H1 (cell line): ENCODE measurements around the gene DENND5B. TPM values are rescaled to one million over a fixed set of nuclear protein-coding genes. Genes with fewer than 3 reads are reported as not detected.

Experiments
- CTCF ChIA-PET: fragments of 300-600 bp; sonication (Branson Sonifier 250); formaldehyde crosslinking; loops from one replicate; lab custom pipeline; 2021; ENCODE audit not compliant: partially characterized antibody; lab: Charles Lee
- POLR2A ChIA-PET: fragments of 300-600 bp; sonication (Branson Sonifier 250); formaldehyde crosslinking; loops from one replicate; lab custom pipeline; 2021; ENCODE audit warnings: inconsistent platforms; ENCODE audit not compliant: partially characterized antibody; lab: Charles Lee
- DNase-seq, 2 experiments: peaks; one replicate each; pipeline versions ENCODE4 v3.0.0 to v3.0.0-alpha.2; 2010 to 2022; ENCODE audit warnings: low spot score in 2 of 2, low read depth in 1 of 2, mixed read lengths in 1 of 2
- FAIRE-seq: peaks from 2 replicates; lab custom pipeline; 2011; peaks lifted over from hg19 to GRCh38; lab: Jason Lieb, UNC
- H2AFZ ChIP-seq: 2 replicates; pipeline ENCODE4 v1.8.1; 2012; ENCODE audit warnings: low read length, inconsistent platforms
- H2AK5ac ChIP-seq: 2 replicates; pipeline ENCODE4 v1.6.1; 2013; ENCODE audit warnings: low read depth, low read length
- H2BK120ac ChIP-seq: replicated peaks from 2 replicates; pipeline ENCODE3; 2013; ENCODE audit warnings: low read depth, low read length, inconsistent platforms
- H2BK12ac ChIP-seq: 2 replicates; pipeline ENCODE4 v1.6.1; 2013; ENCODE audit warnings: low read depth, low read length
- H2BK15ac ChIP-seq: 2 replicates; pipeline ENCODE4 v1.6.1; 2013; ENCODE audit warnings: low read length
- H2BK20ac ChIP-seq: 2 replicates; pipeline ENCODE4 v1.6.1; 2013; ENCODE audit warnings: low read length
- H2BK5ac ChIP-seq: 2 replicates; pipeline ENCODE4 v1.6.1; 2013; ENCODE audit warnings: low read depth, low read length
- H3K14ac ChIP-seq: 2 replicates; pipeline ENCODE4 v1.6.1; 2013; ENCODE audit warnings: inconsistent platforms; ENCODE audit not compliant: insufficient read length
- H3K18ac ChIP-seq: 2 replicates; pipeline ENCODE4 v1.6.1; 2013; ENCODE audit warnings: low read length; ENCODE audit errors: extremely low read depth
- H3K23ac ChIP-seq: 2 replicates; pipeline ENCODE4 v1.6.1; 2013; ENCODE audit warnings: inconsistent platforms; ENCODE audit not compliant: insufficient read length
- H3K23me2 ChIP-seq: 2 replicates; pipeline ENCODE4 v1.6.1; 2013; ENCODE audit warnings: low read depth, low read length
- H3K27ac ChIP-seq: 2 replicates; pipeline ENCODE4 v1.6.1; 2011; ENCODE audit warnings: low read depth, low read length, inconsistent platforms
- H3K27me3 ChIP-seq, 4 experiments: replicated peaks in 1 of 4; 1 replicate in 1 of 4; 2 replicates in 3 of 4; pipeline versions ENCODE4 v1.6.1 to v1.8.1; 2011 to 2013; ENCODE audit warnings: low read length in 3 of 4, mild to moderate bottlenecking in 3 of 4, inconsistent platforms in 2 of 4, mixed read lengths in 2 of 4, moderate library complexity in 1 of 4; ENCODE audit not compliant: control insufficient read depth in 3 of 4, insufficient read depth in 3 of 4; ENCODE audit errors: extremely low read depth in 1 of 4
- H3K36me3 ChIP-seq, 4 experiments: 2 replicates each; pipeline versions ENCODE4 v1.6.1 to v1.8.1; 2011 to 2013; ENCODE audit warnings: mild to moderate bottlenecking in 4 of 4, low read length in 3 of 4, moderate library complexity in 2 of 4, control low read depth in 1 of 4, inconsistent platforms in 1 of 4; ENCODE audit not compliant: insufficient read depth in 4 of 4, control insufficient read depth in 2 of 4
- H3K4ac ChIP-seq: replicated peaks from 2 replicates; pipeline ENCODE3; 2013; ENCODE audit warnings: low read length, low read depth, mixed read lengths, inconsistent platforms; ENCODE audit not compliant: insufficient read length
- H3K4me1 ChIP-seq, 4 experiments: replicated peaks in 1 of 4; 1 replicate in 1 of 4; 2 replicates in 3 of 4; pipeline versions ENCODE4 v1.6.1 to v1.8.1; 2011 to 2013; ENCODE audit warnings: low read length in 3 of 4, inconsistent platforms in 2 of 4, mixed read lengths in 1 of 4; ENCODE audit not compliant: insufficient read depth in 4 of 4, control insufficient read depth in 3 of 4
- H3K4me2 ChIP-seq, 2 experiments: 2 replicates each; pipeline versions ENCODE4 v1.6.1 to v1.8.1; 2011 to 2013; ENCODE audit warnings: low read depth in 2 of 2, low read length in 2 of 2, control low read depth in 1 of 2, inconsistent platforms in 1 of 2, mild to moderate bottlenecking in 1 of 2; ENCODE audit not compliant: insufficient read depth in 1 of 2
- H3K4me3 ChIP-seq, 4 experiments: fragments of 200-600, 300-600 bp in 1 of 4; sonication (generic), shearing (Covaris generic), sonication (Bioruptor Twin) in 1 of 4; 2 replicates each; pipeline versions ENCODE4 v1.5.1 to v1.8.1; 2011 to 2016; ENCODE audit warnings: low read length in 4 of 4, low read depth in 3 of 4, control low read depth in 2 of 4, inconsistent platforms in 2 of 4, mild to moderate bottlenecking in 2 of 4, mixed read lengths in 1 of 4, moderate library complexity in 1 of 4; ENCODE audit not compliant: insufficient read depth in 2 of 4; ENCODE audit errors: extremely low read depth in 1 of 4
- H3K56ac ChIP-seq: replicated peaks from 2 replicates; pipeline ENCODE3; 2013; ENCODE audit warnings: low read depth, mild to moderate bottlenecking, mixed read lengths, low read length, inconsistent platforms; ENCODE audit not compliant: insufficient read length
- H3K79me1 ChIP-seq: 2 replicates; pipeline ENCODE4 v1.6.1; 2013; ENCODE audit warnings: low read depth, low read length, control low read depth
- H3K79me2 ChIP-seq, 2 experiments: 2 replicates each; pipeline versions ENCODE4 v1.6.1 to v1.8.1; 2012 to 2013; ENCODE audit warnings: low read length in 2 of 2, mild to moderate bottlenecking in 2 of 2, inconsistent platforms in 1 of 2; ENCODE audit not compliant: insufficient read depth in 2 of 2, control insufficient read depth in 1 of 2
- H3K9ac ChIP-seq, 4 experiments: replicated peaks in 1 of 4; 1 replicate in 1 of 4; 2 replicates in 3 of 4; pipeline versions ENCODE4 v1.6.1 to v1.8.1; 2011 to 2013; ENCODE audit warnings: low read depth in 3 of 4, low read length in 3 of 4, control low read depth in 2 of 4, mild to moderate bottlenecking in 2 of 4, moderate library complexity in 2 of 4, inconsistent platforms in 1 of 4; ENCODE audit errors: extremely low read depth in 1 of 4
- H3K9me3 ChIP-seq, 2 experiments: 2 replicates each; pipeline versions ENCODE4 v1.6.1 to v1.8.1; 2012 to 2013; ENCODE audit warnings: mild to moderate bottlenecking in 2 of 2, moderate library complexity in 2 of 2, control low read depth in 1 of 2, inconsistent platforms in 1 of 2, low read depth in 1 of 2, low read length in 1 of 2, mixed read lengths in 1 of 2; ENCODE audit not compliant: insufficient read depth in 2 of 2
- H4K20me1 ChIP-seq, 2 experiments: replicated peaks in 1 of 2; 2 replicates each; pipeline versions ENCODE3 to v1.8.1; 2011 to 2013; ENCODE audit warnings: inconsistent platforms in 2 of 2, low read length in 2 of 2, mild to moderate bottlenecking in 1 of 2; ENCODE audit not compliant: insufficient read depth in 2 of 2, control insufficient read depth in 1 of 2
- H4K5ac ChIP-seq: 2 replicates; pipeline ENCODE4 v1.6.1; 2013; ENCODE audit warnings: low read length, low read depth, mixed read lengths, inconsistent platforms; ENCODE audit not compliant: insufficient read length
- H4K8ac ChIP-seq: 2 replicates; pipeline ENCODE4 v1.8.0; 2013; ENCODE audit warnings: mild to moderate bottlenecking, moderate library complexity, low read length, inconsistent platforms; ENCODE audit not compliant: insufficient read depth; ENCODE audit errors: extremely low read depth
- H4K91ac ChIP-seq: replicated peaks from 2 replicates; pipeline ENCODE3; 2013; ENCODE audit warnings: low read length, mixed read lengths, inconsistent platforms; ENCODE audit not compliant: insufficient read length
- CBX5 ChIP-seq: fragments of 300-800, 300-1000 bp; sonication (generic); IDR thresholded peaks from 2 replicates; pipeline ENCODE4 v1.7.1; 2016; ENCODE audit warnings: antibody characterized with exemption, low read length, low read depth
- CHD2 ChIP-seq: IDR thresholded peaks from 2 replicates; pipeline ENCODE4 v1.6.1; 2012; ENCODE audit warnings: low read length, improper control_type of control experiment
- EGR1 ChIP-seq: IDR thresholded peaks from 2 replicates; pipeline ENCODE4 v1.6.1; 2011; ENCODE audit warnings: low read depth, low read length, borderline replicate concordance
- FOSL1 ChIP-seq: IDR thresholded peaks from 2 replicates; pipeline ENCODE4 v1.6.1; 2011; ENCODE audit warnings: mild to moderate bottlenecking, low read depth, low read length, moderate library complexity; ENCODE audit not compliant: insufficient read depth
- HDAC2 ChIP-seq, 2 experiments: fragments of 300-600 bp in 1 of 2; sonication (generic) in 1 of 2; IDR thresholded peaks; 2 replicates each; pipeline ENCODE4 v1.6.1; 2011 to 2012; ENCODE audit warnings: low read depth in 2 of 2, low read length in 2 of 2, mild to moderate bottlenecking in 2 of 2, moderate library complexity in 2 of 2, borderline replicate concordance in 1 of 2, inconsistent platforms in 1 of 2
- KDM1A ChIP-seq: fragments of 200-600, 300-600 bp; sonication (generic); IDR thresholded peaks from 2 replicates; pipeline ENCODE4 v1.7.1; 2016; ENCODE audit warnings: mild to moderate bottlenecking, low read length, borderline replicate concordance
- KDM5A ChIP-seq: fragments of 200-600 bp; IDR thresholded peaks from 2 replicates; pipeline ENCODE4 v1.7.1; 2012; ENCODE audit warnings: mild to moderate bottlenecking, low read length, inconsistent platforms, mixed read lengths
- POLR2AphosphoS5 ChIP-seq: IDR thresholded peaks from 2 replicates; pipeline ENCODE4 v1.6.1; 2011; ENCODE audit warnings: low read depth, low read length
- RXRA ChIP-seq: IDR thresholded peaks from 2 replicates; pipeline ENCODE4 v1.6.1; 2011; ENCODE audit warnings: low read depth, mild to moderate bottlenecking, low read length, moderate library complexity; ENCODE audit not compliant: insufficient read depth
- TAF7 ChIP-seq: optimal IDR thresholded peaks from 2 replicates; pipeline ENCODE3; 2011; ENCODE audit warnings: low read depth, mild to moderate bottlenecking, inconsistent platforms, low read length, moderate library complexity, borderline replicate concordance
- TCF12 ChIP-seq: IDR thresholded peaks from 2 replicates; pipeline ENCODE4 v1.6.1; 2011; ENCODE audit warnings: low read depth, mild to moderate bottlenecking, low read length
- WGBS, 2 experiments: shearing (Covaris generic) in 1 of 2; methylation state at CpG; one replicate each; pipeline versions ENCODE4 v1.1.6 to v1.1.7; 2013 to 2015; ENCODE audit warnings: low lambda C conversion rate in 2 of 2, mixed read lengths in 2 of 2, inconsistent platforms in 1 of 2, low coverage in 1 of 2, missing lambda C conversion rate in 1 of 2; ENCODE audit not compliant: insufficient replicate concordance in 2 of 2, insufficient coverage in 1 of 2, insufficient read length in 1 of 2; ENCODE audit errors: extremely low coverage in 1 of 2, missing lambda C conversion rate in 1 of 2; 5-methylcytosine and 5-hydroxymethylcytosine counted together
- polyA plus RNA-seq, 7 experiments: library from polyadenylated mRNA; depleted of rRNA in 3 of 7; stranded (reverse) in 5 of 7; unstranded in 2 of 7; fragments of >200 nt in 5 of 7; fragments of 200-250 nt in 2 of 7; gene quantifications; 1 replicate in 5 of 7; 2 replicates in 1 of 7; 4 replicates in 1 of 7; pipeline versions ENCODE4 v1.2.1 to v1.2.3, GENCODE V29; 2011 to 2013; ENCODE audit warnings: missing spikeins in 2 of 7, mixed read lengths in 2 of 7
- total RNA-seq: library from RNA; stranded (reverse); fragmentation: NEBNext Ultra II Directional; extraction: Animal tissue kit (Norgen Biotek cat#: 25700); gene quantifications from 2 replicates; pipeline ENCODE4 v1.2.1, GENCODE V29; 2021
- TF ChIP-seq, protein P1 (sequence below), 3 experiments: IDR thresholded peaks; 1 replicate in 2 of 3; 2 replicates in 1 of 3; pipeline versions ENCODE4 v1.5.1 to v1.6.1; 2011; ENCODE audit warnings: low read length in 3 of 3, mild to moderate bottlenecking in 3 of 3, inconsistent platforms in 2 of 3, low read depth in 1 of 3, moderate library complexity in 1 of 3; ENCODE audit not compliant: insufficient read depth in 1 of 3; ENCODE audit errors: control extremely low read depth in 1 of 3

DENND5B gene
- total and polyA plus RNA-seq, 2 of the 8 experiments (the other 6 are each of a cell fraction or from before 2014, with no cell fraction given), result 13.4 to 20.2 TPM

DNA sequence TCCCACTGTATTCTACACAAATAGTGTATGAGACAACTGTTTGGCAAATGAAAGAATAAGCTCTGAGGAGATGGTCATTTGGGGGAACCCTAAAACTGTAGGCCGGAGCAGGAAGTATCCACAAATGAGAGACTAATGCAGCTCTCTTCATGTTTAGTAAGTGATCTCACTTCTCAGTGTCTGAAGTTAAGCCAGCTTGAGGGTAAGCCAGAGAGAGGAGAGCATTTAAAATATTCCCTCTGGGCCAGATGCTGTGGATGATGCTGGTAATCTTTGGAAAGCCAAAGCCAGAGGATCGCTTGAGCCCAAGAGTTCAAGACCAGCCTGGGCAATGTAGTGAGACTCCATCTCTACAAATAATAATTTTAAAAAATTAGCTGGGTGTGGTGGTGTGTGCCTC, 134.4 kb downstream of the DENND5B start:
- ChIA-PET CTCF (interaction anchor here (0.9 to 2.1 kb wide), 8 partner anchors 12 to 219 kb away, joined by 3 to 8 read pairs (median 4); no protein-coding TSS in a partner anchor), POLR2A (no interaction called here)
- H4K91ac ChIP-seq, result no peak overlapping the region
- no peak overlapping the region for H3K4me2 ChIP-seq
- H4K20me1 ChIP-seq, result no peaks in the 10 kb centered on the region
- WGBS, 2 experiments, result 70% methylated on average over 2 of the region's 2 CpGs; no CpG with 5 or more reads in 1 of the 2 experiments
- no peaks in the 10 kb centered on the region for H3K27me3 ChIP-seq
- H3K4me3 ChIP-seq, result no peak overlapping the region
- no peaks in the 10 kb centered on the region for H3K4me1 ChIP-seq
- no peak overlapping the region for H2BK5ac ChIP-seq
- no peak overlapping the region for H2BK120ac ChIP-seq
- no peaks in the 10 kb centered on the region for H3K79me1 ChIP-seq
- H3K23ac ChIP-seq, result no peak overlapping the region
- H3K4ac ChIP-seq, result no peak overlapping the region
- no peaks in the 10 kb centered on the region; a peak in 1 of 4 replicates for H3K9me3 ChIP-seq
- FAIRE-seq (no peak), DNase-seq (no peak)
- H2BK12ac ChIP-seq, result no peak overlapping the region
- no peaks in the 10 kb centered on the region for H3K23me2 ChIP-seq
- H3K56ac ChIP-seq, result no peak overlapping the region
- H3K9ac ChIP-seq, result no peak overlapping the region
- H2BK20ac ChIP-seq, result no peak overlapping the region
- no peak overlapping the region for H3K27ac ChIP-seq
- no peaks in the 10 kb centered on the region for H3K79me2 ChIP-seq
- no peak overlapping the region for H2AFZ ChIP-seq
- no peak overlapping the region for H3K14ac ChIP-seq
- no peak overlapping the region for H2BK15ac ChIP-seq
- H3K18ac ChIP-seq, result no peak overlapping the region
- H4K5ac ChIP-seq, result no peak overlapping the region
- H3K36me3 ChIP-seq, result no peaks in the 10 kb centered on the region
- H2AK5ac ChIP-seq, result no peak overlapping the region
- H4K8ac ChIP-seq, result no peak overlapping the region
- TF ChIP-seq RXRA (no peak), HDAC2 (IDR thresholded peaks at IDR 0.05; ENCODE audit: borderline replicate concordance in 1 of 2, low read depth in 2 of 2, low read length in 2 of 2) (no peak), CHD2 (no peak), TAF7 (no peak), TCF12 (no peak), KDM1A (no peak), CBX5 (no peak), POLR2AphosphoS5 (no peak), FOSL1 (no peak), EGR1 (no peak), KDM5A (no peak)
- TF ChIP-seq, protein P1, sequence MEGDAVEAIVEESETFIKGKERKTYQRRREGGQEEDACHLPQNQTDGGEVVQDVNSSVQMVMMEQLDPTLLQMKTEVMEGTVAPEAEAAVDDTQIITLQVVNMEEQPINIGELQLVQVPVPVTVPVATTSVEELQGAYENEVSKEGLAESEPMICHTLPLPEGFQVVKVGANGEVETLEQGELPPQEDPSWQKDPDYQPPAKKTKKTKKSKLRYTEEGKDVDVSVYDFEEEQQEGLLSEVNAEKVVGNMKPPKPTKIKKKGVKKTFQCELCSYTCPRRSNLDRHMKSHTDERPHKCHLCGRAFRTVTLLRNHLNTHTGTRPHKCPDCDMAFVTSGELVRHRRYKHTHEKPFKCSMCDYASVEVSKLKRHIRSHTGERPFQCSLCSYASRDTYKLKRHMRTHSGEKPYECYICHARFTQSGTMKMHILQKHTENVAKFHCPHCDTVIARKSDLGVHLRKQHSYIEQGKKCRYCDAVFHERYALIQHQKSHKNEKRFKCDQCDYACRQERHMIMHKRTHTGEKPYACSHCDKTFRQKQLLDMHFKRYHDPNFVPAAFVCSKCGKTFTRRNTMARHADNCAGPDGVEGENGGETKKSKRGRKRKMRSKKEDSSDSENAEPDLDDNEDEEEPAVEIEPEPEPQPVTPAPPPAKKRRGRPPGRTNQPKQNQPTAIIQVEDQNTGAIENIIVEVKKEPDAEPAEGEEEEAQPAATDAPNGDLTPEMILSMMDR (IDR thresholded peaks at IDR 0.05; ENCODE audit: control extremely low read depth in 1 of 3, insufficient read depth in 1 of 3, low read depth in 1 of 3, low read length in 3 of 3), result no peak
